BE2C (cell line): Measurements from ENCODE around the gene IL11RA.

Source experiments
- DNase-seq: peaks from one replicate; pipeline ENCODE4 v3.0.0-alpha.2; 2020
- H3K27me3 ChIP-seq: fragments of 250-450 bp; sonication (Bioruptor Pico); 2 replicates; pipeline ENCODE4 v1.5.1; 2020; ENCODE audit warnings: mild to moderate bottlenecking
- H3K36me3 ChIP-seq: fragments of 250-450 bp; sonication (Bioruptor Pico); 2 replicates; pipeline ENCODE4 v1.5.1; 2020; ENCODE audit warnings: mild to moderate bottlenecking
- H3K4me1 ChIP-seq: fragments of 250-450 bp; sonication (Bioruptor Pico); 2 replicates; pipeline ENCODE4 v1.5.1; 2020
- H3K4me3 ChIP-seq: 2 replicates; pipeline ENCODE4 v1.5.1; 2011; ENCODE audit warnings: low read depth, low read length
- H3K9me3 ChIP-seq: fragments of 250-450 bp; sonication (Bioruptor Pico); 2 replicates; pipeline ENCODE4 v1.5.1; 2020
- CTCF ChIP-seq: IDR thresholded peaks from 2 replicates; pipeline ENCODE4 v1.5.1; 2012; ENCODE audit warnings: mild to moderate bottlenecking, low read depth, low read length

Gene IL11RA

GRCh38 chr9:34648673-34649072 lies 3.3 kb upstream of the IL11RA start:
- DNase-seq, result no peak
- no peaks in the 10 kb centered on the region for H3K9me3 ChIP-seq
- H3K36me3 ChIP-seq, result peaks cover 14% of the 10 kb centered on the region
- H3K4me3 ChIP-seq, result no peak overlapping the region
- no peak for TF ChIP-seq CTCF
- peaks cover 32% of the 10 kb centered on the region for H3K4me1 ChIP-seq
- no peaks in the 10 kb centered on the region for H3K27me3 ChIP-seq

- no peak overlapping the region for H3K4me3 ChIP-seq
- no peak for DNase-seq
- peaks cover 14% of the 10 kb centered on the region for H3K36me3 ChIP-seq
- no peaks in the 10 kb centered on the region for H3K27me3 ChIP-seq
- H3K9me3 ChIP-seq, result no peaks in the 10 kb centered on the region
- peaks cover 48% of the 10 kb centered on the region for H3K4me1 ChIP-seq
- TF ChIP-seq CTCF, result no peak
Observed at GRCh38 chr9:34650816-34651215, 1.2 kb upstream of the IL11RA start.

GRCh38 chr9:34651321-34651720 lies 664 bp upstream of the IL11RA start:
- Histone ChIP-seq H3K27me3 (no peaks in the 10 kb centered on the region), H3K4me1 (peaks cover 44% of the 10 kb centered on the region), H3K9me3 (no peaks in the 10 kb centered on the region), H3K36me3 (peaks cover 14% of the 10 kb centered on the region), H3K4me3 (peak overlapping the region; percentile 59)
- DNase-seq, result peak; percentile 42
- no peak for TF ChIP-seq CTCF

- Histone ChIP-seq H3K4me1 (peaks cover 44% of the 10 kb centered on the region), H3K27me3 (no peaks in the 10 kb centered on the region), H3K9me3 (no peaks in the 10 kb centered on the region), H3K36me3 (peaks cover 14% of the 10 kb centered on the region), H3K4me3 (peak overlapping the region; percentile 59)
- DNase-seq, result no peak
- no peak for TF ChIP-seq CTCF
Observed at GRCh38 chr9:34652602-34653000, 616 bp downstream of the IL11RA start.

GRCh38 chr9:34653151-34654072 lies 1.4 kb downstream of the IL11RA start:
- Histone ChIP-seq H3K36me3 (peaks cover 11% of the 10 kb centered on the region), H3K9me3 (no peaks in the 10 kb centered on the region), H3K4me1 (peaks cover 44% of the 10 kb centered on the region), H3K27me3 (no peaks in the 10 kb centered on the region), H3K4me3 (peak overlapping the region; percentile 59)
- no peak for TF ChIP-seq CTCF
- peak; percentile 61 for DNase-seq
